ENCODE data around the gene UBTD1.
"Not testable (repeated sequence)": the region's sequence is repeated elsewhere in the genome, so short reads cannot be mapped to it uniquely, and the experiment has no call there.

Gene UBTD1

DNA sequence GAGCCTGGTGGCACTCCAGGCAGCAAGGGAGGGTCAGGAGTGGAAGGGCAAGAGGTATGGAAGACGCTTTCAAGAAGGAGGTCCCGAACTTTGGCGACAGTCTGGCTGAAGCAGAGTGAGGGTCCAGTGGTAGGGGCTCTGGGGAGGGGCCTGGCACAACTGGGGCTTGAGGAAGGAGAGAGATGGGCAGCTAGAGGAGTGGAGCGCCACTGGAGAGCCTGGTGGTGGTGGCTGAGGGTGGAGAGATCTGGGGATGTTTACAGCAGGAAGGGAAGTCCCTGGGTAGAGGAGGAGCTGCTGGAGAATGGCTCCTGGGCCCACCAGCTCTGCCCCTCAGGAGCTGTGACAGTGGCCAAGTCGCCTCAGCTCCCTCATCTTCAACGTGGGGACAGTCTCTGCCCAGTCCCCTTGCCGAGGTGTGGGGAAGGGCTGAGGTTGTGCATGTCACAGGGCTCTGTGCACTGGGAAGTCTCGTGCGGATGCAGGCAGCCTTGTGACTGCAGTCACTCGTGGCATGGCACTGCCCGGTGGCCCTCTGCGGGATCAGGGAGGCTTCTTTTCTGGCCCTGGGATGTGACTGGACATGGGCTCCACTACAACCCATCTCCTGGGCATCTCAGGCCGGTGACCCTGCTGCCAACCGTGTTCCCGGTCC, 18.5 kb downstream of the UBTD1 start:
- no peak for FAIRE-seq

GRCh38 chr10:97517778-97518300, 19.1 kb downstream of the UBTD1 start:
- no peak for FAIRE-seq

DNA sequence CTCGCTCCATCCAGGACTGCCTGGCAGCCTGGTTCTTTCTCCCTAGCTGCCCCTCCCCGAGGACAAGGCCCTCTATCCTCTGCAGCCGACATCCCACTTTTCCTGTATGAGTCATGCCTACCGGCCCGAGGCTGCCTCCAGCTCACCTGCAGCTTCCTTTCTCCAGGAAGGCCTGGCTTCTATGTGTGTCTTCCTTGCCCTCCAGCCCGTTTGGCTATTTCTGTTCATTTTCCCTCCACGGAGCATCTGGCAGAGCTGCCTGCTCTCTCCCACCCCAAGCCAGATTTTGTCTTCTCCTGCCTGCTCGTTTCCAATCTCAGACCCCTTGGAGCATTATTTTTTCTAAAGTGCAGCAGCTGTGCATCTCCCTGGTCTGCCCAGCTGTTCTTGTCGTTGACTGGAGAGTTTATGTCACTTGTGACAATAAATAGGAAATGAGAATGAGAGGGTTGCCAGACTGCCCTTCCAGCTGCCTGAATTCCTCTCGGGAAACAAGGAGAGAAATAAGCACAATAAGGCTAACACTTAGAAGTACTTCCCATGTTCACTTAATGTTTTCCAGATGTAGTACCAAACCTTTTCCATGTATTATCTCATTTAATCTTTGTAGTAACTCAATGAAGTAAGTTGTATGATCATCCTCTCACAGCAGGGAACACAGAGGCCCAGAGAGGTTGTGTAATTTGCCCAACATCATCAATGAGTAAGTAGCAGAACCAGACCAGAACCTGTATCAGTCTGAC, 19.7 kb downstream of the UBTD1 start:
- FAIRE-seq, result no peak

DNA sequence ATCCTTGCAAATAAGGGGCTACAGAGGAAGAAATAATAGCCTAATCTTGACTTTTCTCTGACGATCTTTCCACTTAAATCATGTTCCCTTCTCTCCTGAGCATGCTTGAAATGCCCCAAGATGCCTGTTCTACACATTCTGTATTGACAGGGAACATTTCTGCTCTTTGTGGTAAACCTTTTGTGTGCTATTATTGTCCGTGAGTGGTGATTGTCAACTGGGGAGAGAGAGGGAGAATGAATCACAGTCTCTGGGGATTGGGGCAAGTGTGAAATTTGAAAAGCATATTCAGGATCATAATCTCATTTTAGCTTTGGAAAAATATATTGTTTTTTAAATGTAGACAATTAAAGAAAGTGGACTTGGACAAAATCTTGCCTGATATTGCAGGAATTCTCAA, 20.6 kb downstream of the UBTD1 start:
- FAIRE-seq, result no peak

DNA sequence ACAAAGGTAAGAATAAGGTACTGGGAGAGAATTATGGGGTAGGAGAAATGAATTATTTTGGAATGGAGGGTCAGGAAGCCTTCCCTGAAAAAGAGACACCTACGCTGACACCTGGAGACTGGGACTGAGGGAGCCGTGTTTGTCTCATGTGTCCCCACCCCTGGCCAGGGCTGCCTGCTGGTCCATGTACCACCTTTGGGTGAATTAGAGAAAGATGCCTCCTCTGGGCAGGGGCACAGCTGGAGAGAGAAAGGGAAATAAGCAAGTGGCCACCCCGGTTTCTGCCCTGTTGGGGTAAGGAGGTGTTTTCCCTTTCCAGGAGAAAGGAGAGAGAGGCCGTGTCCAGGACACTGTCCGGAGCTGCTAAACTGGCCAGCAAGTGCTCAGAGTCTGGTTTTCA, 21.8 kb downstream of the UBTD1 start:
- no peak for FAIRE-seq

DNA sequence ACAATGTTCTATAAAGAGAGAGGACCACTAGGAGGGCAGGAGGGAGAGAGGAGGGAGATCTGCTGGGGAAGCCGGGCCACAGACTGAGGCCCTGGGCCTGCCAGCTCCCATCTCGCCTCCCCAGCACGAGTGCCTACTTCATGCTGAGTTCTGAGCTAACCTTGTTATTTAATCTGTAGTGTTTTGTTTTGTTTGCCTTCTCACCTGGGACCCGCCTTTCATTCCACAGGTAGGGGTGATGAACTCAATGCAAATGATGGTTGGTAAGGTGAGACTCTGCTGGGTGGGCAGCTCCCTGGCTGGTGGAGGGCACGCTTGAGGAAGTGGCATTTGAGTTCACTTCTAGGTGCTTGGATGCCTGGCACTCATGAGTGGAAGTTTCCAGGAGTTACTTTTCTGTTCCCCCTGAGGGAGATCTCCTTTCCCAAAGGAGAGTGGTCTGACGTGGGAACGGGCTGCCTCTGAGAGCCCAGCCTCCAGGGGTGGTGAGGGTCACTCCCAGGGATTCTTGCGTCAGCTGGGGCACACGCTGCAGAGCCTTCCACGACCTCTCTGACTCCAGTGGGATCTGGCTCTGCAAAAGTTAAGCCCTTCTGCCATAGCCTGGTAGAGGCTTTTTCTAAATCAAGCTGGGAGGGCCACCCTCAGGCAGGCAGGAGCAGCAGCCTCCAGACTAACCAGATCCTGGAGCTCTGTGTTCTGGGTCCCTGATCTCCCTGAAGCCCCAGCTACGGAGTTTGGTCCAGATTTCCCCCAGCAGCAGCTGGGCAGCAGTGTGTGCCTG, 22.4 kb downstream of the UBTD1 start:
- no peak for FAIRE-seq

- FAIRE-seq, result no peak
Measured at GRCh38 chr10:97522071-97522470, 23.3 kb downstream of the UBTD1 start.

- no peak for FAIRE-seq
Measured at GRCh38 chr10:97522937-97523336, 24.2 kb downstream of the UBTD1 start.

GRCh38 chr10:97525086-97525485, 26.4 kb downstream of the UBTD1 start:
- FAIRE-seq, result no peak

- FAIRE-seq, result no peak
Measured at GRCh38 chr10:97525683-97526110, 27.0 kb downstream of the UBTD1 start.

GRCh38 chr10:97528876-97529275, 30.2 kb downstream of the UBTD1 start:
- not testable (repeated sequence) for FAIRE-seq

DNA sequence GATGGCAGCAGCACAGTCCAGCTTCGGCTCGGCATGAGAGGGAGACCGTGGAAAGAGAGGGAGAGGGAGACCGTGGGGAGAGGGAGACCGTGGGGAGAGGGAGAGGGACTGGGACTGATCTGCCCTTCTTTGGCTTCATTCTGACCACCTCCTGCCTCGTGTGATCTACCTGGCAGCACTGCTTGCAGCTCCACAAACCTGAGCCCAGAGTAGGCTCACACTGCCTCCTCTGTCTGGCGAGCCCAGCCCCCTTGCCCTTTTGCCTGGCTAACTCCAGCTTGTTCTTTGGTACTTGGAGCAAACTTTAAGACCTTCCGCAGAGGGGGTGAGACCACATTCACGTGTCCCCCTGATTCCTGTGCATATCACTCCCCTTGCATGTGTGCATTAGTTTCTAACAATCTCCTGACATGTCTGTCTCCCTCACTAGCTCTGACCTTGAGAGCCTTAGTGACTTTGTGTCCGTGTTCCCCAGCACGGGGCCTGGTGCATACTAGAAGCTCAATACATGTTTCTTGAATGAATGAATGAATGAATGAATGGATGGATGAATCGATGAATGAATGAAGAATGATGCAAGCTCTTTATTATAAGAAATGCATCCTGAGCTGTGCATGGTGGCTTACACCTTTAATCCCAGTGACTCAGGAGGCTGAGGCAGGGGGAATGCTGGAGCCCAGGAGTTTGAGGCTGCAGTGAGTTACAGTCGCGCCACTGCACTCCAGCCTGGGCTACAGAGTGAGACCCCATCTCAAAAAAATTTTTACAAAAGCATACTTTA, 31.2 kb downstream of the UBTD1 start:
- FAIRE-seq, result no peak

DNA sequence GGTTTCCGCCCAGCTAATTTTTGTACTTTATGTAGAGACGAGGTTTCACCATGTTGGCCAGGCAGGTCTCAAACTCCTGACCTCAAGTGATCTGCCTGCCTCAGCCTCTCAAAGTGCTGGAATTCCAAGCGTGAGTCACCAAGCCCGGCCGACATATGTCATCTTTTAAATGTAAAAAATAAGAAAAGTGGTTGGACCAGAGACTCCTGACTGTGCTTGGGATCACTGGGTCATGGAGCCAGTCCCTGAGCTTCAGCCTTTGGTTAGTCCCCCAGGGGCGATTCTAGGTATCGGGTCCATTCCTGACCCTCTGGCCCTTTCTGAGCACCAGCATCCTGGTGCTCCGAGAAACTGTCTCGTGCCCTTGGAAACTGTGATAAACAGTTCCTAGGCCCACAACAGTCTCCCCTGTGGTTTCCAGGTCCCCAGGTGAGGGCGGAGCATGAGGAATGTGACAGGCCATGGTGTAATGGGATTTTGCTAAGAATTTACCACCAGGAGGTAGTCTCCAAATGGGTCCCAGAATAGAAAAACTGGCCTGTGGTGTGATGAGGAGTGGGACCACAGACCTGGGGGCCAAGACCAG, 32.8 kb downstream of the UBTD1 start:
- no peak for FAIRE-seq

DNA sequence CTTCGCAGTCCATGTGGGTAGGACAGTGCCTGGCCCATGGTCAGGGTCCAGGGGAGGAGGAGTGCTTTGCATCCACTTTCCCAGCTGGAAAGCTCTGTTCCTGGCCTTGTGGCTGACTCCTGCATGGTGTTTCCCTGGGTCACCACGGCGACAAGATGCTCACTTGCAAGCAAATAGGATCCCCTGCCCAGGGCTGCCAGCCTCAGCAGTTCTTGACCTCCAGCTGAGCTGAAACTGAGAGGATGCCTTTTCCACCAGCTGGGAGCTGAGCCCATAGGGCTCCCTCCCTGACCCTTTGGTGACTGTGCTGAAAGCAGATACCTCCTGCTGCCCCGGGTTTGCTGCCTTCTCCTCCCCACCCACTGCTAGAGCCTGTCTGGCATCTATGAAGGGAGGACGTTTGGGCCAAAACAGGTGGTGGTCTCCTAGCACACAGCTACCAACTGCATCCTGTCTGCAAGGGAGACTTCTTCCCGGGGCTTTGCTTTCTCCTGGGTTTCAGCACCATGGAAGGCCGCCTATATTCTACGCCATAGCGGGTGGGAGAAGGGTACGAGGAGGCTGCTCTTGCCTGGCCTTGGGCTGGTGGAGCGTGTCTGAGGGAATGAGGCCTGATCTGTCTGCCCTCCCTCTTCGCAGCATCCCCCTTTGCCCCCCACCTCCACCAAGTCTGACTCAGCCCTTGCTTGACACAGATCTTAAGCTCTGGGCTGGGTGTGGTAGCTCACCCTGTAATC, 34.4 kb downstream of the UBTD1 start:
- FAIRE-seq, result no peak

DNA sequence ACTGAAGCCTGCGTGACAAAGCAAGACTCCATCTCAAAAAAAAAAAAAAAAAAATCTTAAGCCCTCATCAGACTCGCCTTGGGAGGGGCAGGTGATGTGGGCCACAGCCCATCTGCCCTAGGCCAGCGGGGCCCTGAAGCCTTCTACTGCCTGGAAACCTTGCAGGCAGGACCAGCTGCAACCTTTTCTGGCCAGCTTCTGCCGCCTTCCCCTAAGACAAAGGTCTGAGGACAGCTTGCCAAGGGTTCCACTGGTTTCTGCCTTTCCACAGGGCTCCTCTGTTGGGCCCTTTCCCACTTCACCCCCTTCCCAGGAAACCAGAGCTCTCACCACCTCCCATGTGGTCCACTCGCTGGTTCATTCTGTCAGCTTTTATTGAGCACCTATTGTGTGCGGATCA, 35.2 kb downstream of the UBTD1 start:
- FAIRE-seq, result no peak

- FAIRE-seq, result no peak
Measured at GRCh38 chr10:97534746-97535367, 36.1 kb downstream of the UBTD1 start.

- FAIRE-seq, result no peak
Measured at GRCh38 chr10:97537186-97537869, 38.6 kb downstream of the UBTD1 start.

- FAIRE-seq, result no peak
Measured at GRCh38 chr10:97538411-97538810, 39.7 kb downstream of the UBTD1 start.

- FAIRE-seq, result no peak
Measured at GRCh38 chr10:97538839-97539238, 40.1 kb downstream of the UBTD1 start.

GRCh38 chr10:97539523-97540200, 40.9 kb downstream of the UBTD1 start:
- FAIRE-seq, result no peak

All from colon (tissue), 2 donors.